Smooth muscle cell (in vitro differentiated cells): Measurements from ENCODE around the gene CCDC69. TPM values are rescaled to one million over a fixed set of nuclear protein-coding genes. Genes with fewer than 3 reads are reported as not detected.
A peak's percentile ranks its signal among the peaks of the same experiment; 100 is the strongest.

Experiments
- DNase-seq: peaks from one replicate; lab custom pipeline; 2025; ENCODE audit not compliant: unreplicated experiment; lab: John Stamatoyannopoulos, UW
- H2AFZ ChIP-seq: fragments of 200-600 bp; sonication (generic); 2 replicates; pipeline ENCODE4 v1.6.0; 2016; ENCODE audit warnings: antibody characterized with exemption, low read depth, mild to moderate bottlenecking
- H3F3A ChIP-seq: fragments of 200-600 bp; sonication (generic); 2 replicates; pipeline ENCODE4 v1.6.0; 2017; ENCODE audit warnings: antibody characterized with exemption, low read depth
- H3K27ac ChIP-seq: fragments of 200-600 bp; sonication (generic); 2 replicates; pipeline ENCODE4 v1.5.1; 2016; ENCODE audit warnings: low read depth, mild to moderate bottlenecking
- H3K27me3 ChIP-seq: fragments of 200-600 bp; sonication (generic); 2 replicates; pipeline ENCODE4 v1.6.1; 2016; ENCODE audit warnings: low read depth, mild to moderate bottlenecking
- H3K36me3 ChIP-seq: fragments of 200-600 bp; sonication (generic); 2 replicates; pipeline ENCODE4 v1.5.1; 2016; ENCODE audit warnings: low read depth
- H3K4me1 ChIP-seq: fragments of 200-600 bp; sonication (generic); 2 replicates; pipeline ENCODE4 v1.5.1; 2016; ENCODE audit warnings: low read depth
- H3K4me2 ChIP-seq: fragments of 200-600 bp; sonication (generic); 2 replicates; pipeline ENCODE4 v1.6.0; 2016; ENCODE audit warnings: mild to moderate bottlenecking
- H3K4me3 ChIP-seq: fragments of 200-600 bp; sonication (generic); 2 replicates; pipeline ENCODE4 v1.5.1; 2016; ENCODE audit warnings: mild to moderate bottlenecking
- H3K79me2 ChIP-seq: fragments of 200-600 bp; sonication (generic); 2 replicates; pipeline ENCODE4 v1.6.0; 2016; ENCODE audit warnings: low read depth, mild to moderate bottlenecking
- H3K9ac ChIP-seq: fragments of 200-600 bp; sonication (generic); 2 replicates; pipeline ENCODE4 v1.6.0; 2016; ENCODE audit warnings: low read depth
- H3K9me3 ChIP-seq: fragments of 200-600 bp; sonication (generic); replicated peaks from 2 replicates; pipeline ENCODE4 v1.5.1; 2016; ENCODE audit warnings: low read depth
- H4K20me1 ChIP-seq: fragments of 200-600 bp; sonication (generic); 2 replicates; pipeline ENCODE4 v1.6.0; 2016; ENCODE audit warnings: low read depth
- WGBS: methylation state at CpG from one replicate; pipeline ENCODE4 v1.1.7; 2016; ENCODE audit warnings: low lambda C conversion rate; 5-methylcytosine and 5-hydroxymethylcytosine counted together
- polyA plus RNA-seq: library from polyadenylated mRNA; unstranded; fragments of >200 nt; fragmentation: Nextera tagmentation; extraction: Ambion mirVana; gene quantifications from 2 replicates; pipeline ENCODE4 v1.2.1, GENCODE V29; 2016
- total RNA-seq: library from RNA; depleted of rRNA; stranded (reverse); fragments of >200 nt; gene quantifications from 2 replicates; pipeline ENCODE4 v1.2.3, GENCODE V29; 2014
- TF ChIP-seq, protein P1 (sequence below): fragments of 200-600 bp; sonication (generic); IDR thresholded peaks from 2 replicates; pipeline ENCODE4 v1.5.1; 2017; ENCODE audit warnings: borderline replicate concordance, mild to moderate bottlenecking, antibody characterized with exemption; ENCODE audit not compliant: insufficient read depth, poor library complexity, severe bottlenecking

CCDC69 gene
- total and polyA plus RNA-seq, 2 experiments from 2014 or later = 1.1 to 1.2 TPM

GRCh38 chr5:151156507-151157420, 67.1 kb downstream of the CCDC69 start:
- Histone ChIP-seq H3K27ac (peak overlapping the region; percentile 68), H3K4me3 (peak overlapping the region; percentile 79), H3K9ac (peak overlapping the region; percentile 59), H3F3A (peaks cover 16% of the 10 kb centered on the region), H3K9me3 (no peaks in the 10 kb centered on the region), H3K27me3 (no peaks in the 10 kb centered on the region), H2AFZ (peak overlapping the region; percentile 95), H3K36me3 (no peaks in the 10 kb centered on the region), H3K79me2 (peaks cover 63% of the 10 kb centered on the region), H4K20me1 (peaks cover 46% of the 10 kb centered on the region), H3K4me1 (peaks cover 11% of the 10 kb centered on the region), H3K4me2 (peak overlapping the region; percentile 94)
- TF ChIP-seq, protein P1, sequence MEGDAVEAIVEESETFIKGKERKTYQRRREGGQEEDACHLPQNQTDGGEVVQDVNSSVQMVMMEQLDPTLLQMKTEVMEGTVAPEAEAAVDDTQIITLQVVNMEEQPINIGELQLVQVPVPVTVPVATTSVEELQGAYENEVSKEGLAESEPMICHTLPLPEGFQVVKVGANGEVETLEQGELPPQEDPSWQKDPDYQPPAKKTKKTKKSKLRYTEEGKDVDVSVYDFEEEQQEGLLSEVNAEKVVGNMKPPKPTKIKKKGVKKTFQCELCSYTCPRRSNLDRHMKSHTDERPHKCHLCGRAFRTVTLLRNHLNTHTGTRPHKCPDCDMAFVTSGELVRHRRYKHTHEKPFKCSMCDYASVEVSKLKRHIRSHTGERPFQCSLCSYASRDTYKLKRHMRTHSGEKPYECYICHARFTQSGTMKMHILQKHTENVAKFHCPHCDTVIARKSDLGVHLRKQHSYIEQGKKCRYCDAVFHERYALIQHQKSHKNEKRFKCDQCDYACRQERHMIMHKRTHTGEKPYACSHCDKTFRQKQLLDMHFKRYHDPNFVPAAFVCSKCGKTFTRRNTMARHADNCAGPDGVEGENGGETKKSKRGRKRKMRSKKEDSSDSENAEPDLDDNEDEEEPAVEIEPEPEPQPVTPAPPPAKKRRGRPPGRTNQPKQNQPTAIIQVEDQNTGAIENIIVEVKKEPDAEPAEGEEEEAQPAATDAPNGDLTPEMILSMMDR = no peak
- WGBS = 12% methylated on average over 19 of the region's 20 CpGs
- DNase-seq = no peak

GRCh38 chr5:151155775-151156506, 68.0 kb downstream of the CCDC69 start:
- Histone ChIP-seq H4K20me1 (peaks cover 54% of the 10 kb centered on the region), H3K4me1 (peaks cover 13% of the 10 kb centered on the region)
- DNase-seq = no peak

GRCh38 chr5:151154931-151155774, 68.7 kb downstream of the CCDC69 start:
- no peak overlapping the region for H3K9ac ChIP-seq

More at GRCh38 chr5:151155775-151156506, 68.0 kb downstream of the CCDC69 start:
- peak overlapping the region; percentile 94 for H3K4me2 ChIP-seq
- peaks cover 19% of the 10 kb centered on the region for H3F3A ChIP-seq
- no peaks in the 10 kb centered on the region for H3K9me3 ChIP-seq
- H2AFZ ChIP-seq = no peak overlapping the region
- H3K27me3 ChIP-seq = no peaks in the 10 kb centered on the region
- H3K79me2 ChIP-seq = peaks cover 71% of the 10 kb centered on the region
- peak overlapping the region; percentile 68 for H3K27ac ChIP-seq
- peak overlapping the region; percentile 79 for H3K4me3 ChIP-seq
- 44% methylated on average over 9 of the region's 9 CpGs for WGBS
- no peaks in the 10 kb centered on the region for H3K36me3 ChIP-seq
- TF ChIP-seq, protein P1 = no peak
- H3K9ac ChIP-seq = peak overlapping the region; percentile 59

More at GRCh38 chr5:151154931-151155774, 68.7 kb downstream of the CCDC69 start:
- Histone ChIP-seq H3K4me2 (peak overlapping the region; percentile 94), H4K20me1 (peaks cover 62% of the 10 kb centered on the region), H3F3A (peaks cover 19% of the 10 kb centered on the region), H3K27ac (peak overlapping the region; percentile 31), H3K79me2 (peaks cover 79% of the 10 kb centered on the region), H3K4me1 (peaks cover 21% of the 10 kb centered on the region), H3K9me3 (no peaks in the 10 kb centered on the region), H2AFZ (no peak overlapping the region), H3K4me3 (peak overlapping the region; percentile 79), H3K36me3 (no peaks in the 10 kb centered on the region), H3K27me3 (no peaks in the 10 kb centered on the region)
- DNase-seq = no peak
- WGBS = 81% methylated on average over 9 of the region's 9 CpGs
- TF ChIP-seq, protein P1 = no peak
